Endothelial cell of umbilical vein (primary cell): ENCODE data around the gene KCND2.

Experiments
- JUN ChIP-seq: IDR thresholded peaks from 2 replicates; pipeline ENCODE4 v1.6.1; 2011; ENCODE audit warnings: borderline replicate concordance, low read depth; ENCODE audit not compliant: insufficient read length, insufficient read depth
- POLR2A ChIP-seq: IDR thresholded peaks from 2 replicates; pipeline ENCODE4 v1.6.1; 2012; ENCODE audit warnings: low read depth, mild to moderate bottlenecking, control low read depth, low read length
- TF ChIP-seq, protein P1 (sequence below): IDR thresholded peaks from 2 replicates; pipeline ENCODE4 v1.6.1; 2011; ENCODE audit not compliant: insufficient read depth, insufficient read length
- TF ChIP-seq, protein P2 (sequence below), 2 donors: IDR thresholded peaks; 1 replicate in 1 of 2; 2 replicates in 1 of 2; pipeline ENCODE4 v1.5.1; 2011; ENCODE audit warnings: low read length in 2 of 2, mild to moderate bottlenecking in 2 of 2, moderate library complexity in 2 of 2, control low read depth in 1 of 2, inconsistent platforms in 1 of 2, low read depth in 1 of 2; ENCODE audit not compliant: insufficient read depth in 1 of 2; ENCODE audit errors: extremely low read depth in 1 of 2

DNA sequence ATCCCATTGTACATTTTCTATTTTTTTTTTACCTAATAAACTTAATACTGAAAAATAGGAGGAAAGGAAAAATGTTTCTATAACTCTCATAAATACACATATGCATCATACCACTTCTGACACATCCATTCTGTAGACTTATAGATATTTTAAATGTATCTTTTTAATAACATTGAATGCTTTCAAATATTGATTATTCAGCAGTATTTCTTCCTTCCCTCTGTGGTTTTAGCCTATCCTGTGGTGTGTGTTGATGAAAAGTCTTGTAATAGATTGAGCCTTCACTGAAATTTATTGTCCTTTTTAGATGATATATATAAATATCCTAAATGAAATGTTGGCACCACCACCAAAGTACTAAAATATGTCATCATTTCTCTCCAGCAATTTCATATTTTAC is 366.9 kb downstream of the KCND2 start:
- TF ChIP-seq JUN (no peak), POLR2A (no peak)
- TF ChIP-seq, protein P1, sequence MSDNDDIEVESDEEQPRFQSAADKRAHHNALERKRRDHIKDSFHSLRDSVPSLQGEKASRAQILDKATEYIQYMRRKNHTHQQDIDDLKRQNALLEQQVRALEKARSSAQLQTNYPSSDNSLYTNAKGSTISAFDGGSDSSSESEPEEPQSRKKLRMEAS, result no peak
- TF ChIP-seq, protein P2, sequence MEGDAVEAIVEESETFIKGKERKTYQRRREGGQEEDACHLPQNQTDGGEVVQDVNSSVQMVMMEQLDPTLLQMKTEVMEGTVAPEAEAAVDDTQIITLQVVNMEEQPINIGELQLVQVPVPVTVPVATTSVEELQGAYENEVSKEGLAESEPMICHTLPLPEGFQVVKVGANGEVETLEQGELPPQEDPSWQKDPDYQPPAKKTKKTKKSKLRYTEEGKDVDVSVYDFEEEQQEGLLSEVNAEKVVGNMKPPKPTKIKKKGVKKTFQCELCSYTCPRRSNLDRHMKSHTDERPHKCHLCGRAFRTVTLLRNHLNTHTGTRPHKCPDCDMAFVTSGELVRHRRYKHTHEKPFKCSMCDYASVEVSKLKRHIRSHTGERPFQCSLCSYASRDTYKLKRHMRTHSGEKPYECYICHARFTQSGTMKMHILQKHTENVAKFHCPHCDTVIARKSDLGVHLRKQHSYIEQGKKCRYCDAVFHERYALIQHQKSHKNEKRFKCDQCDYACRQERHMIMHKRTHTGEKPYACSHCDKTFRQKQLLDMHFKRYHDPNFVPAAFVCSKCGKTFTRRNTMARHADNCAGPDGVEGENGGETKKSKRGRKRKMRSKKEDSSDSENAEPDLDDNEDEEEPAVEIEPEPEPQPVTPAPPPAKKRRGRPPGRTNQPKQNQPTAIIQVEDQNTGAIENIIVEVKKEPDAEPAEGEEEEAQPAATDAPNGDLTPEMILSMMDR (IDR thresholded peaks at IDR 0.05; ENCODE audit: extremely low read depth in 1 of 2, insufficient read depth in 1 of 2, low read depth in 1 of 2, low read length in 2 of 2), result no peak
